ENCODE data around the gene RNF34.
"Not testable (repeated sequence)": the region's sequence is repeated elsewhere in the genome, so short reads cannot be mapped to it uniquely, and the experiment has no call there.

The RNF34 gene, protein sequence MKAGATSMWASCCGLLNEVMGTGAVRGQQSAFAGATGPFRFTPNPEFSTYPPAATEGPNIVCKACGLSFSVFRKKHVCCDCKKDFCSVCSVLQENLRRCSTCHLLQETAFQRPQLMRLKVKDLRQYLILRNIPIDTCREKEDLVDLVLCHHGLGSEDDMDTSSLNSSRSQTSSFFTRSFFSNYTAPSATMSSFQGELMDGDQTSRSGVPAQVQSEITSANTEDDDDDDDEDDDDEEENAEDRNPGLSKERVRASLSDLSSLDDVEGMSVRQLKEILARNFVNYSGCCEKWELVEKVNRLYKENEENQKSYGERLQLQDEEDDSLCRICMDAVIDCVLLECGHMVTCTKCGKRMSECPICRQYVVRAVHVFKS

GRCh38 chr12:121399391-121400331, at the start of gene RNF34:
RNF34 (plus strand) TSS chr12:121400118; CDS start chr12:121400213, 95 bp downstream.
- peak; percentile 100 for DNase-seq

GRCh38 chr12:121351820-121352681, 47.9 kb upstream of the RNF34 start, which contains the start of gene ANAPC5:
ANAPC5 (minus strand) TSS chr12:121352411; CDS start chr12:121352340, 71 bp downstream.
- DNase-seq, result peak; percentile 99

DNA sequence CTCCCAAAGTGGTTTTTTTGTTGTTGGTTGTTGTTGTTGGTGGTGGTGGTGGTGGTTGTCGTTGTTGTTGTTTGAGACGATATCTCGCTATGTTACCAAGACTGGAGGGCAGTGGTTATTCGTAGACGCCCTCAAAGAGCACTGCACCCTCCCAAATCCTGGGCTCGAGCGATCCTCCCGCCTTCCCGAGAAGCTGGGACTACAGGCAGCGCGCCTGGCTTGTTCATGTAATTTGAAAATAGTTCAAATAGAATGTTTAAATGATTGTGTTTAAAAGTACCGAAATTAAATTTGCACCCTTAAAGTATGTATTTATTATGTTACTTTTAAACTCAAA, 47.3 kb upstream of the RNF34 start:
- peak; percentile 95 for DNase-seq

GRCh38 chr12:121355818-121356217, 44.1 kb upstream of the RNF34 start:
- DNase-seq, result no peak

DNA sequence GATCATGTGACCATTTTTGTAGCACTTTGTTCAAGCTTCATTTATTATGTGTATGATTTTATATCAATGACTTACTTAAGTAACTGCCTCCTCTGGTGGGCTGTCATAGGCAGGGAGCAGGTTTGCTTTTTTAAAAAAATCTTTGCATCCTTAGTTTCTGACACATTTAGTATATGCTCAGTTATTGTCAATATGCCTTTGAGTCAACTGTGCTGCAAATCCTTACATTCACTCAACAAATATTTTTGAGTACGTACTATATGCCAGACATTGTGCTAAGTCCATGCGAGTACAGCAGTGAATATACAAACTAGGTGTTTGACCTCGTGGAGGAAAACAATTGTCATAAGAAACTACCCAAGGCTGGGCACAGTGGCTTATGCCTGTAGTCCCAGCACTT, 43.3 kb upstream of the RNF34 start:
- DNase-seq, result no peak

DNA sequence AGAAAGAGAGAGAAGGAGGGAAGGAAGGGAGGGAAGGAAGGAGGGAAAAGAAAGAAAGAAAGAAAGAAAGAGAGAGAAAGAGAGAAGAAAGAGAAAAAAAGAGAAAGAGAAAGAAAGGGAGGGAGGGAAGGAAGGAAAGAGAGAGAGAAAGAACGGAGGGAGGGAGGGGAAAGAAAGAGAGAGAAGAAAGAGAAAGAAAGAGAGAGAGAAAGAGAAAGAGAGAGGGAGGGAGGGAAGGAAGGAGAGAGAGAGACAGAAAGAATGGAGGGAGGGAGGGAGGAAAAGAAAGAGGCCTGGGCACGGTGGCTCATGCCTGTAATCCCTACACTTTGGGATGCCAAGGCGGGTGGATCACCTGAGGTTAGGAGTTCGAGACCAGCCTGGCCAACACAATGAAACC, 42.6 kb upstream of the RNF34 start:
- DNase-seq, result no peak

DNA sequence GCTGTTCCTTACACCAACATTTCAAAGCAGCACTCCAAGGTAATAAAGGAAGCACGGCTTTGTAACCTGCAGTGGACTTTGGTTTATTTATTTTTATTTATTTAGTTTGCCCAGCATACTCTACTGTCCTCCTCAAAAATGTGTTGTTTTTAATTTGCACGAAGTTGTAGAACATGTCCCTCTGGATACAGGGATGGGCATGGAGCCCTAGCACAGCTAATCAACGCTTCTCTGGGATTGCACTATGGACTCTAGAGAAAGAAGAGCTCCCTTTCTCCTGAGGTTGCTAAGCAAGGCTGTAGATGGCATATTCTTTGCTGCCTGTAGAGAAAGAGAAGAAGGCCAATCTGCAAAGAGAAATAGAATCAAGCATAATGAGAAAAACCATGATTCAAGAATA, 41.8 kb upstream of the RNF34 start:
- no peak for DNase-seq

GRCh38 chr12:121364683-121365121, 35.2 kb upstream of the RNF34 start:
- DNase-seq, result peak; percentile 18

GRCh38 chr12:121365416-121366062, 34.4 kb upstream of the RNF34 start:
- DNase-seq, result no peak

GRCh38 chr12:121366063-121366459, 33.9 kb upstream of the RNF34 start:
- DNase-seq, result no peak

GRCh38 chr12:121371404-121371803, 28.5 kb upstream of the RNF34 start:
- DNase-seq, result no peak

DNA sequence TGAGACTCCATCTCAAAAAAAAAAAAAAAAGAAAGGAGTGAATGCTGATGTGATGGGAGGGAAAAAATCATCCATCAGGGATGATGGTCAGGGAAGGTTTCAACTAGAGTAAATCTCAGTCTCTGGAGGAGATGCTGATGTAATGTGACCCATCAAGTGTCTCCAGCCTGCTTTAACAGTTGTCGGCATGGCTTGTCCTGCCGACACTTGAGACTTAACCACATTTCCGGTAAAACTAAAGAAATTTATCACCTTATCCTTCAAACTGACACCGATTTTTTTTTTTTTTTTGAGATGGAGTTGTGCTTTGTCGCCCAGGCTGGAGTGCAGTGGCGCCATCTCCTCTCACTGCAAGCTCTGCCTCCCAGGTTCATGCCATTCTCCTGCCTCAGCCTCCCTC, 26.2 kb upstream of the RNF34 start:
- DNase-seq, result no peak

- not testable (repeated sequence) for DNase-seq
Observed at GRCh38 chr12:121374336-121374735, 25.6 kb upstream of the RNF34 start.

DNA sequence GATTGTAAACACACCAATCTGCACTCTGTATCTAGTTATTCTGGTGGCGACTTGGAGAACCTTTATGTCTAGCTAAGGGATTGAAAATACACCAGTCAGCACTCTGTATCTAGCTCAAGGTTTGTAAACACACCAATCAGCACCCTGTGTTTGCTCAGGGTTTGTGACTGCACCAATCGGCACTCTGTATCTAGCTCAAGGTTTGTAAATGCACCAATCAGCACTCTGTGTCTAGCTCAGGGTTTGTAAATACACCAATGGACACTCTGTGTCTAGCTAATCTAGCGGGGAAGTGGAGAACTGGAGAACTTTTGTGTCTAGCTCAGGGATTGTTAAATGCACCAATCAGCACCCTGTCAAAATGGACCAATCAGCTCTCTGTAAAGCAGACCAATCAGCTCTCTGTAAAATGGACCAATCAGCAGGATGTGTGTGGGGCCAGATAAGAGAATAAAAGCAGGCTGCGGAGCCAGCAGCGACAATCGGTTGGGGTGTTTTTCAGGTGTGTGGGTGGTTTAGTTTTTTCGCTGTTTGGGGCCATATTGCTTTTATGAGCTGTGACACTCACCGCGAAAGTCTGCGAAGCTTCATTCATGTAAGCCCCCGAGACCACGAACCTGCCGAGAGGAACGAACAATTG, 24.9 kb upstream of the RNF34 start:
- DNase-seq, result not testable (repeated sequence)

- DNase-seq, result peak; percentile 11
Observed at GRCh38 chr12:121376754-121377697, 22.9 kb upstream of the RNF34 start.

GRCh38 chr12:121378736-121379135, 21.2 kb upstream of the RNF34 start:
- DNase-seq, result no peak

DNA sequence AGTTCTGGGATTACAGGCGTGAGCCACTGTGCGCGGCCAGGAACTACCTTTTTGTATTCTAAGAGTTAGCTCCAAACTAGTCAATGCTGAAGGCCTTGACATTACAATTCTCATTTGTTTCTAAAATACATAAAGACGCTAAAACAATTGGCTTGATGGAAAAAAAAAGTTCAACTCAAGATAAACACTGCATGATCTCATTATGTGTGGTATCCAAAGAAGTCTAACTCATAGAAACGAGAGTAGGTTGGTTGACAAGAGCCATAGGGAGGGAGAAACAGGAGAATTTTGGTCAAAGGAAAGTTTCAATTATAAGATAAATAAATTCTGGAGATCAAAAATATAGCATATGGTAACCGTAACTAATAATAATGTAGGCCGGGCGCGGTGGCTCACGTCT, 20.0 kb upstream of the RNF34 start:
- DNase-seq, result no peak

DNA sequence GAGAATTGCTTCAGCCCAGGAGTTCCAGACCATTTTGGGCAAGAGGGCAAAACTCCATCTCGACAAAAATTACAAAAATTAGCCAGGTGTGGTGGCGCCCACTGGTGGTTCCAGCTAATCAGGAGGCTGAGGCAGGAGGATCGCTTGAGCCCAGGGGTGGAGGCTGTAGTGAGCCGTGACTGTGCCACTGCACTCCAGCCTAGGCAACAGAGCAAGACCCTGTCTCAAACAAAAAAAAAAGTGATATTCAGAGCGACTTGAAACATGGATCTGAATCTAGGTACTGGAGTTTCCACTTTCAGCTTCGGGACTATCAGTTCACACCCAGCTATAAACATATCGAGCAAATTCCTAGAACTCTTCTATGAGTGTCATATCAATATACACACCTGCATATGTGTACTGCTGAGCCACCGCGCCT, 16.3 kb upstream of the RNF34 start:
- DNase-seq, result no peak

GRCh38 chr12:121384891-121385290, 15.0 kb upstream of the RNF34 start:
- DNase-seq, result not testable (repeated sequence)

GRCh38 chr12:121388421-121388981, 11.4 kb upstream of the RNF34 start:
- DNase-seq, result no peak

Measured in NCI-H69 (cell line).